NCI-H146 treated with DMSO at 0.1 percent for 48 hours (cell line): ENCODE measurements around the gene NRCAM.

Source experiments
- DNase-seq: peaks from one replicate; lab custom pipeline; 2025; ENCODE audit not compliant: unreplicated experiment; lab: John Stamatoyannopoulos, UW

NRCAM gene

DNA sequence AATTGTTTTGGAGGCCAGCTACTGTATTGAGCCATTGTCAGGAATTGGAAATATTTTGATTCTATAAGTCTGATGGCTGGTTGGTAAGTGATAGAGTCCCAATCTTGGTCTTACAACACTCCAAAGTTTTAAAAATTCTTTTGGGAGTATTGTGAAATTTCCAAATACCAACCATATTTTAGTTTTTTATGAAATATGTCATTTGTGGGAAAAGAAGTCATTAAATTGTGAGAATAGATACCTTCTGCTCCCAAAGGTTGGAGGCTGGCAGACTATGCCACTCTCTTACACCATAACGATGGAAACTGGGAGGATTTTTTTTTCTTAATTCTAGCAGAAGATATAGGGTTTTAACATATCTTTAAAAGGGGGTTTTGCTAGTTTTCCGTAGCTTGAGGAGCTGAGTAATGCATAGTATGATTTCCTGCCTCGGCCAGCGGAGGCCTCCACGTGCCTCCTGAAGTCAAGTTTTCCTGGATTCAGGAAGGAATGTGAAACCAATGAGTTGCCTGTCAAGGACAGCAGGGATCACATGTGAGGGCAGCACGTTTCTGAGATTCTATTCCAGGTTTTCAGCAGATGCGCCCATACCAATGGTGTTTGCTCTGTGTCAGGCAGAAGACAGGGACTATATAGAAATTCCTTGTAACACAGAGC is 233.9 kb downstream of the NRCAM start:
- DNase-seq: no peak

GRCh38 chr7:108211382-108212201 is 244.6 kb downstream of the NRCAM start:
- peak; percentile 84 for DNase-seq

DNA sequence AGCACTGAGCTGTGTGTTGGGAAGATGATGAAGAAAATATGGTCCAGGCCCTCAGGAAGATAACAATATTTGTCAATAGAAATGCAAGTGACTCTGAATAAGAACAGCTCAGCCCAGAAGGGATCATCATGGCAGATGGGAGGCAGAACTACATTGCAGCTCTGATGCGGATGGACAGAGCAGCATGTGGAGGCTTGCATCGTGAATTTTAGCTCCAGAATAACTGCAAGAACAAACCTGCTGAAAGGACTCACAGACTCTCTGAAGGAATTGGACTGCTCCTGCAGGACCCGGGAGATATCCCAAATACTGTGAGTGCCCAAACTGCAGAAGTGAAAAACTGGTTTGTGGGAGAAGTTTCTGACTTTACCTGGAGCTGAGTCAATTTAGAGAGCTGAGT is 245.4 kb downstream of the NRCAM start:
- no peak for DNase-seq

- DNase-seq: no peak
These were observed 250.9 kb downstream of the NRCAM start for GRCh38 chr7:108205311-108205710.

- DNase-seq: no peak
These were observed 251.9 kb downstream of the NRCAM start for GRCh38 chr7:108204281-108204796.

DNA sequence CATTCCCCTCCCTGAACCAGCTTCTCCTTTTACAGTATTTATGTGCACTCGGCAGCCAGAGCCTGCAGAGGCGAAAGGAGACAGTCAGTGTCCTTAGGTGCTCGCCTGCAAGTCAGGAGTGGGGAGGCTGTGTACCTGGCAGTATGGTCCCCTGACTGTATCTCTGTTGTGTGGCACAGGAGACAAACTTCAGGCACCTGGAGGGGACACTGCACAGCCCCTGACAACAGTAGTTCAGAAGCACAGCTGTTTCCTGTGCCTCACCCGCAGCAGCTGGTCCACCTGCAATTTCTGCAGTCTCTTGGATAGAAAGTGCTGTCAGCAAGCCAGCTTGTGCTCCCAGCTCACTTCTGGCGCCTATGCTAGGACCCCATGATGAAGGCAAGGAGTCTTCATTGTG is 252.7 kb downstream of the NRCAM start:
- DNase-seq: peak; percentile 15

GRCh38 chr7:108202743-108203142 is 253.5 kb downstream of the NRCAM start:
- no peak for DNase-seq

- DNase-seq: peak; percentile 34
These were observed 254.5 kb downstream of the NRCAM start for GRCh38 chr7:108201766-108202165.

DNA sequence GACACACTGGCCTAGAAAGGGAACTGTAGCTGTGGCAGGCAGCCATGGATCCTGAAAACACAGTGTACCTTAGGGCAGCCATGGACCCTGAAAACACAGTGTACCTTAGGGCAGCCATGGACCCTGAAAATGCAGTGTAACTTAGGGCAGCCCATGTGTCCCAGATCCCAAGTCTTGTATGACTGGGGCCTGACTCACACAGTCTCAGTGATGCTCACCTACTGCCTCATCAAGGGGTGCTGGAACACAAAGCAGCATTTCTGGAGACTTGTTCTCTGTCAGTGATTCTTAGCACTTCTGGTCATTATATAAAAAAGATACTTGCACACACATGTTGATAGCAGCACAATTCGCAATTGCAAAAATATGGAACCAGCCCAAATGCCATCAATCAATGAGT is 255.9 kb downstream of the NRCAM start:
- DNase-seq: no peak

- DNase-seq: no peak
These were observed 258.7 kb downstream of the NRCAM start for GRCh38 chr7:108197371-108198091.

DNA sequence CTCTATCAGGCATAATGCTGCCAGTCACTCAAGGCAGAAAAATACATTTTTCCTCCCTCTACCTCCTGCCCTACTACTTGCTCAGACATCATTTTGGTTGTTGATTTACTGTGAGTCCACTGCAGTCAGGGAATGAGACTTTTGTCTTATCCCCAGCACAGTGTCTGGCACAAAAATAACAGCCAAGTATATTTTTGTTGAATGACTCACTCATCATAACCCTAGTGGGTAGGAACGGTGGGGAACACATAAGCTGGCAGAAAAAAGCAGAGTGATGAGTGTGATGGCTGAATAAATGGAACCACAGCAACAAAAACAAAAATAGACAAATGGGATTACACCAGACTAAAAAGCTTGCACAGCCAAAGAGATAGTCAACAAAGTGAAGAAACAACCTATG is 260.2 kb downstream of the NRCAM start:
- DNase-seq: no peak

GRCh38 chr7:108193594-108194498 is 262.4 kb downstream of the NRCAM start:
- DNase-seq: peak; percentile 89

- no peak for DNase-seq
These were observed 265.3 kb downstream of the NRCAM start for GRCh38 chr7:108190891-108191290.

DNA sequence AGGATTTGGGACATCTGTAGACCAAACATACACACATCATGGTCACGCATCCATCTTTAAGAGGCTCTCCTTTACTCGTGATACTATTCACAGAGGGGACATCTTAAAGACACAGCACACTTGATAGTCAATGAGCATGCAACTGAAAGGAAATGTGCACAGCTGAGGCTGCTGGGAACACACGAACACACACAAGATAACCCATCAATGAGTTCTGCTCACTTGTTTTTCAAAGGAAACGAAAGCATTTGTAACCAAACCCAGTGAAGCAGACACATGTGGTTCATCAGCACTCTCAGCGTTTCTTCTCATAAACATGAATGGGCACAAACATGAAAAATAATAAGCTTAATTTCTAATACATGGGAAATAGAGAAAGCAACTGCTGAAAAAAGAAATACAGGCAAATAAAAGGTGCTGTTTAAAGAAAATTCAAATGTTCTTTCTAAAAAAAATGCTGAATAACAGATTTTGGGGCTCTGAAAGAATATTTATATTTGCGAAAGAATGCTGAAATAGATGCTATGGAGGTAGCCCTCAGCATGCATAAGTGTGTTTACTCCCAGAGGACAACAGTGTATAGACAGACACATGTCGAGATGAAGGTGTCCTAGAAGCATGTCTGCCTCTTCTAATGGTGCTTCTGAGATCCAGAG is 266.4 kb downstream of the NRCAM start:
- DNase-seq: no peak

DNA sequence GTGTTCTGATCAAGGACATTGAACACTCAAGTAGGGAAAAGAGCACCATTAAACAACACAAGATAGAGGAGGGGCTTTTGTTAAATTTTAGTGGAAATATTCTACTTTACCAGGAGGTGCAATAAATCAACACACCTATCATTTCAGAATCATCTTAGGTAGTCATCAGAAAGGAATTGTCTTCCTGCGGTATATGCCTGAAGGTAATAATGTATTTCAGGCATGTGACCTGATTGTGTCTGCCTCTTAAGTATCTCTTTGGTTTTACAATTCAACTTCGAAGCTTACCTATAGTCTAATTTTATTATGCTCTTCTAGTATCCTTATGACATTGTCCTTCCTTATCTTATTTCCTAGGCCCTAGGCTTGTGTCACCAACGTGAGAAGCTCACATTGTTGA is 267.5 kb downstream of the NRCAM start:
- no peak for DNase-seq

GRCh38 chr7:108181073-108181985 is 274.9 kb downstream of the NRCAM start:
- DNase-seq: peak; percentile 66

DNA sequence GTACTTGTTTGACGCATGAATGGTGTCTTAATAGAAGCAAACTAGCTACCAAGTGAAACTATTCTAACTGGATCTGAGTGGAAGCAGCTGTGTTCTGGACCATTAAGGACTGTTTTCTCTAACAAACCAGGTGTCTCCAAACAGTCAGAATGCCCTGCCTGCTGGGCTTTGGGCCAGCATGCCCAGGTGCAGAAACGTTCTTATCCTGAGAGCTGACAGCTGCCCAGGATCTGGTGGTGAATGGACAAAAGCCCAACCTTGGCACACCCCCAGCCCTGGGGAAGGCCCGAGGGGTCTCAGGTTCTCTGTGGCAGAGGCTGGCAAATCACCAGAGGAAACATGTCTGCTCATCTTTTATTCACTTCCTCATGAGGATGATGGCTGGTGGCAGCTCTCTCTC is 277.8 kb downstream of the NRCAM start:
- peak; percentile 70 for DNase-seq

GRCh38 chr7:108171164-108171563 is 285.1 kb downstream of the NRCAM start:
- no peak for DNase-seq

GRCh38 chr7:108170251-108170650 is 286.0 kb downstream of the NRCAM start:
- DNase-seq: no peak
